ENCODE measurements around the gene ETV3L. TPM values are rescaled to one million over a fixed set of nuclear protein-coding genes. Genes with fewer than 3 reads are reported as not detected.

ETV3L gene
- total RNA-seq, 1 donor from 2014 or later, result not detected

GRCh38 chr1:157091186-157091585 lies 8.4 kb downstream of the ETV3L start:
- TF ChIP-seq CTCF (IDR thresholded peaks at IDR 0.05) (no peak), POLR2AphosphoS5 (IDR thresholded peaks at IDR 0.05; ENCODE audit: insufficient read depth in 1 of 2, low read depth in 1 of 2) (no peak), POLR2A (IDR thresholded peaks at IDR 0.05) (no peak)
- no peak for DNase-seq (ENCODE audit: extremely low spot score in 2 of 2)
- Histone ChIP-seq H3K4me1 (peaks cover 14% of the 10 kb centered on the region), H3K27ac (no peak overlapping the region), H3K9me3 (no peaks in the 10 kb centered on the region), H3K36me3 (no peaks in the 10 kb centered on the region), H3K27me3 (no peaks in the 10 kb centered on the region), H3K4me3 (no peak overlapping the region)
- intact Hi-C loops (cut with DNase I), result loop anchor here (2.0 kb wide), 1 partner anchor 64 kb away; no protein-coding TSS in a partner anchor

- TF ChIP-seq POLR2AphosphoS5 (IDR thresholded peaks at IDR 0.05; ENCODE audit: insufficient read depth in 1 of 2, low read depth in 1 of 2) (no peak), CTCF (IDR thresholded peaks at IDR 0.05) (no peak)
- intact Hi-C loops (cut with DNase I), result loop anchor here (2.0 kb wide), 1 partner anchor 64 kb away; no protein-coding TSS in a partner anchor
- peaks cover 14% of the 10 kb centered on the region for H3K4me1 ChIP-seq
- H3K36me3 ChIP-seq, result no peaks in the 10 kb centered on the region
- no peaks in the 10 kb centered on the region for H3K9me3 ChIP-seq
- no peak overlapping the region for H3K27ac ChIP-seq
- H3K4me3 ChIP-seq, result no peak overlapping the region
- no peaks in the 10 kb centered on the region for H3K27me3 ChIP-seq
- no peak for DNase-seq (ENCODE audit: extremely low spot score in 2 of 2)
These were observed 8.8 kb downstream of the ETV3L start for GRCh38 chr1:157090771-157091170.

- Histone ChIP-seq H3K4me1 (peaks cover 14% of the 10 kb centered on the region), H3K4me3 (no peak overlapping the region), H3K27ac (no peak overlapping the region), H3K36me3 (no peaks in the 10 kb centered on the region), H3K27me3 (no peaks in the 10 kb centered on the region), H3K9me3 (no peaks in the 10 kb centered on the region)
- no peak for DNase-seq (ENCODE audit: extremely low spot score in 2 of 2)
- TF ChIP-seq POLR2AphosphoS5 (IDR thresholded peaks at IDR 0.05; ENCODE audit: insufficient read depth in 1 of 2, low read depth in 1 of 2) (no peak), POLR2A (IDR thresholded peaks at IDR 0.05) (no peak), CTCF (IDR thresholded peaks at IDR 0.05) (peak; percentile 85 to 93 (median 87))
- intact Hi-C loops (cut with DNase I), result loop anchor here (2.0 kb wide), 1 partner anchor 65 kb away; no protein-coding TSS in a partner anchor
These were observed 9.4 kb downstream of the ETV3L start for GRCh38 chr1:157090196-157090647.

GRCh38 chr1:157089789-157090188 lies 9.8 kb downstream of the ETV3L start:
- H3K36me3 ChIP-seq, result no peaks in the 10 kb centered on the region
- H3K27ac ChIP-seq, result no peak overlapping the region
- H3K4me1 ChIP-seq, result peaks cover 14% of the 10 kb centered on the region
- no peak overlapping the region for H3K4me3 ChIP-seq
- H3K27me3 ChIP-seq, result no peaks in the 10 kb centered on the region
- no peak for DNase-seq (ENCODE audit: extremely low spot score in 2 of 2)
- intact Hi-C loops (cut with DNase I), result loop anchor here (2.0 kb wide), 2 partner anchors 65 to 73 kb away; no protein-coding TSS in a partner anchor
- no peak for TF ChIP-seq CTCF (IDR thresholded peaks at IDR 0.05)
- no peak for TF ChIP-seq POLR2A (IDR thresholded peaks at IDR 0.05)
- no peak for TF ChIP-seq POLR2AphosphoS5 (IDR thresholded peaks at IDR 0.05; ENCODE audit: insufficient read depth in 1 of 2, low read depth in 1 of 2)
- H3K9me3 ChIP-seq, result no peaks in the 10 kb centered on the region

GRCh38 chr1:157088607-157089006 lies 11.0 kb downstream of the ETV3L start:
- Histone ChIP-seq H3K27ac (no peak overlapping the region), H3K27me3 (no peaks in the 10 kb centered on the region), H3K36me3 (no peaks in the 10 kb centered on the region), H3K9me3 (no peaks in the 10 kb centered on the region), H3K4me1 (peaks cover 14% of the 10 kb centered on the region), H3K4me3 (no peak overlapping the region)
- intact Hi-C loops (cut with DNase I), result loop anchor here (2.0 kb wide), 1 partner anchor 74 kb away; no protein-coding TSS in a partner anchor
- TF ChIP-seq POLR2A (IDR thresholded peaks at IDR 0.05) (no peak), CTCF (IDR thresholded peaks at IDR 0.05) (no peak), POLR2AphosphoS5 (IDR thresholded peaks at IDR 0.05; ENCODE audit: insufficient read depth in 1 of 2, low read depth in 1 of 2) (no peak)
- no peak for DNase-seq (ENCODE audit: extremely low spot score in 2 of 2)
